ENCODE results near the gene PEX12.
"Not testable (repeated sequence)": the region's sequence is repeated elsewhere in the genome, so short reads cannot be mapped to it uniquely, and the experiment has no call there.

PEX12 gene

DNA sequence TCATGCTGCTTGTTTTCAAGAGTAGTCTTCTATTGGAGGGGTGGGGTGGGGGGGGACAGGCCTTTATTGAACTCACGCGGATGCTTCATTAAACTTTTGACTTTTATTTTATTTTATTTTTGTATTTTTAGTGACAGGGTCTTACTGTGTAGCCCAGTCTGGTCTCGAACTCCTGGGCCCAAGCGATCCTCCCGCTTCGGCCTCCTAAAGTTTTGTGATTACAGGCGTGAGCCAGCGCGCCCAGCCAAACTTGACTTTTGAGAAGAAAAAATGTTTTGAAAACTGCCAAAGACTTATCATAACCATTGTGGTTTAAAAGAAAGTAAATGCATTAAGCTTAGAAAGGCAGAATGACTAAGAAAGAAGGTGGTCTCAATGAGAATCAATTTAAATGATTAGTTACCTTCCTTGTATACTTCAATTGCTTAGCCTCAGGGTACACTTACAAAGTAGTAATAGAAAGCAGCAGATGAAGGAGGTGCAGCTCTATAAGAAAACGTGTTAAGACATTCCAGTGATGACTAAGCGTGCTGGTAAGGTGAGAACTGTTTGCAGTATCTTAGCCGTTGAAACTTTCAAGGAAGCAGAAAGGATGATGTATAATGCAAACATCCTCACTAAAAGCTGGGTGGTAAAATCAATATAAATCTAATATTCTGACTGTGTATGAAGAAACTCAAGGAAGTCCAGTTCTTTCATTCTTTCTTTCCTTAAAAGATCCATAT is 10.0 kb upstream of the PEX12 start:
- DNase-seq: no peak
- peak overlapping the region; percentile 73 to 96 for H3K27ac Mint-ChIP-seq
- peak overlapping the region; percentile 88 to 94 for H3K4me3 Mint-ChIP-seq
- H3K4me1 Mint-ChIP-seq: peaks cover 34% of the 10 kb centered on the region
- peak; percentile 35 for ATAC-seq
- H3K9me3 Mint-ChIP-seq: no peaks in the 10 kb centered on the region
- H3K27me3 Mint-ChIP-seq: no peaks in the 10 kb centered on the region

DNA sequence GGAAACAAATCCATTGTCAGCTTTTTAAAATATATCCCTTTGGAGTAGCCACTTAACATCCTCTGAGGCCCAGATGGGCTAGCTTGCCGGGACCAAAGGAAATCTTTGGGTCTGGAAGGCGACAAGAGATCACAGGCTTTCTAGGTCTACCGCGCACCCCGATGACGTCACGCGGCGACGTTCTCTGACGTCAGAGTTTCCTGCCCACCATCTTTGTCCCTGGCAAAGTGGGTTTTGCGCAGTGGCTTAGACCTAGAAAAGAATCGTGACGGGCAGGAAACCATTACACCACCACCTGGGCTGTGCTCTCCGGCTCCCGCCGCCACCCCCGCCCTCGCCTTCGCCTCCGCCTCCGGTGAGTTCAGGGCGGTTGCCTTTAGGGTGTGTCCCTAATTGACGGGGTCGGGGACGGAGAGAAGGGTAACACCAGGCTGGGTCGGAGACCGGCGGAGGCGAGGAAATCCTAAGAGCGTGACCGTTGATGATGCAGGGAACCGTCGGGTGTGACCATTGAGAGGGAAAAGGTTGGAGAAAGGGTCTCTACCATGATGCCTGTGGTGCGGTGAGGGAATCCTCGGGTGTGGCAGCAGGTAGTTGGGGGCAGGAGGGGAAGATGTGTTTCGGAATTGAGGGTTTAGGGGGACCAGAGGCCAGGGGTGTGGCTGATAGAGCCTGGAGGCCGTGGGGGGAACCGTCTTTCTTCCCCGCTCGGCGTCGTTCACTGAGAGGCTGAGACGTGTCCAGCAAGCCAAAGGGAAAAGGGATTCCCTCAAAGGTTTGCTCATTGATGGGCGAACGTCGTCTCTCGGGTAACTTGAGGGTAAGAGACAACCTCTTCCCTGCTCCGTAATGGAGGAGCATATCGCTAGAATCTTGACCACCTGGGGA is 8.9 kb upstream of the PEX12 start, which contains the start of gene AP2B1:
AP2B1 (plus strand) TSS at position 249 of the 888 bp plus-strand sequence. CDS start 6,709 bp downstream, outside the sequence.
- H3K4me1 Mint-ChIP-seq: peaks cover 34% of the 10 kb centered on the region
- H3K9me3 Mint-ChIP-seq: no peaks in the 10 kb centered on the region
- H3K27me3 Mint-ChIP-seq: no peaks in the 10 kb centered on the region
- H3K4me3 Mint-ChIP-seq: peak within 1 kb of the TSS; percentile 88 to 94
- H3K27ac Mint-ChIP-seq: peak within 1 kb of the TSS; percentile 95 to 96
- ATAC-seq (peak; percentile 99), DNase-seq (peak; percentile 97 to 98)

DNA sequence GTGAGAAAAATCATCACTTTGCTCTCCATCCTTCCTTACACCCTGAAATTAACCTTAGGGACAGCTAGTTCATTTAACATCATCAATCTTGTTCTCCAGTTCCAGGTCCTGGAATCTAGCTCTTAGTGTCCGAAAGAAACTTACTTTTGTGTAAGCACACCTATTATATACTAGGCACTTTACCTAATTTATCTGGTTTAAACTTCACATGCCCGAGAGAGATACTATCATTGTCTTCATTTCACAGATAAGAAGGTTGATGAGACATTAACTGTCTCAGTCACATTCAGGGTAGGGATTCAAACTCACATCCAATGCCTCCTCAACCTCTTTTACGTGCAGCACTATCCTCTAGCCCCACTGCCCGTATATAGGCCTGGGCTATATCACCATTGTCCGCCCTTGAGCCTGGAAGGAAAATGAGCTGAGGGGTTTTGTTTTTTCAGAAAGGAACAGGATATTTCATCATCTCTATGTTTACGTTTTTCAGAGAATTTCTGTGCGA is 8.2 kb upstream of the PEX12 start:
- ATAC-seq (peak; percentile 65), DNase-seq (no peak)
- H3K27me3 Mint-ChIP-seq: no peaks in the 10 kb centered on the region

DNA sequence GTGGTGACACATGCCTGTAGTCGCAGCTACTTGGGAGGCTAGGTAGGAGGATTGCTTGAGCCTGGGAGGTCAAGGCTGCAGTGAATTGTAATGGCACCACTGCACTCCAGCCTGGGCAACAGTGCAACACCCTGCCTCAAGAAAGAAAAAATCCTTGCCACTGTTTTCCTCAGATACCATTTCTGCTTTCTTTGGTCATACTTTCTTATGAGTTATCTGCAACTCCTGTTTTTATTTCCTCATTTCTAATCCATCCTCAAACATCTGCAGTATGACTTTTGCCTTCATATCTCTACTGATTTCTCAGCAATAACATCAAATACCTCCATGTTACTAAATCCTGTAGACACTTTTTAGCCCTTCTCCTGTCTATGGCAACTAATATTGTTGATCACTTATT is 5.7 kb upstream of the PEX12 start:
- ATAC-seq (no peak), DNase-seq (no peak)
- Mint-ChIP-seq H3K4me3 (no peak overlapping the region), H3K4me1 (peaks cover 20% of the 10 kb centered on the region), H3K27me3 (no peaks in the 10 kb centered on the region), H3K9me3 (no peaks in the 10 kb centered on the region), H3K27ac (peak overlapping the region in 1 of 2 donors; percentile 15)

More for the DNA sequence above, 8.2 kb upstream of the PEX12 start:
- Mint-ChIP-seq H3K4me3 (peak overlapping the region; percentile 88 to 94), H3K4me1 (peaks cover 34% of the 10 kb centered on the region), H3K27ac (peak overlapping the region; percentile 95 to 96), H3K9me3 (no peaks in the 10 kb centered on the region)

DNA sequence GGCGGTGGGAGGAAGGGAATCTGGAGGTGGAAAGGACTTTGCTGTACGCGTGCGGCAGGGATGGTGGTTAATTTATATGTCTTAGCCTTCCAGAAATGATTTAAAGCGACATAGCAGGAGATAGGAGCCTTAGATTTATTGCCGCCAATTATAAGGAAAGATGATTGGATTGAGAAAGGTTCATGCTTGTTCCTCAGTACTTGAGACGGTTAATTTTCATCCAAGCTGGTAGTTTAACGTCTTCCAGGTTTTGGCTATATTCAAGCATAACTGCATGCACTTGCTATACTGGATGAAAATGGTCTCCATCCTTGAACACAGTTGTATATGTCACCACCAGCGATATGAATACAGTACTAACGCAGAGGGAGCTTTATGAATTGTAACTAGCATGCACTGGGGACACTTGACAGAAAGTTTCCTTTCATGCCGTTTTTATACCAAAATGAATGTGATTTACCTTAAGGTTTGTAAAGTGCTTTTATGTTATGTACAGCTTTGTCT is 610 bp upstream of the PEX12 start:
- ATAC-seq: peak; percentile 52
- H3K27ac Mint-ChIP-seq: peak overlapping the region; percentile 98 to 99
- peak overlapping the region; percentile 99 to 100 for H3K4me3 Mint-ChIP-seq
- no peaks in the 10 kb centered on the region for H3K27me3 Mint-ChIP-seq
- H3K4me1 Mint-ChIP-seq: peaks cover 27% of the 10 kb centered on the region
- DNase-seq: no peak
- no peaks in the 10 kb centered on the region for H3K9me3 Mint-ChIP-seq

DNA sequence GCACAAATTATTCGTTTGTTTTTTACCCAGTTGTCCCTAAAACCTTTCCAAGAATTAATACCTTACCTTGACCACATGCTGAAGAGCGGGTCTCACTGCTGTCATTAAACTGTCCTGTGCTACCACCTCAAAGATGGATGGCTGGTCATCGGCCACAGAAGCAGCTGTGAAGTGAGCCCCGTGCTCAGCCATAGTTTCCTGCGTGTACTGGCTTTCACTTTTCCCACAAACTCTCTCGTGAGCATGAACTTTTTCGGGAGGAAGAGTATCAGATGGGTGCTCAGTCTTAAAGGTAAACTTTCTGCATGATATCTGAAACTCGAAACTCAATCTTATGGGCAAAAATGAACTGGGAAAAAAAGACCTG is 558 bp downstream of the PEX12 start:
- Mint-ChIP-seq H3K9me3 (no peaks in the 10 kb centered on the region), H3K4me1 (peaks cover 27% of the 10 kb centered on the region), H3K27ac (peak overlapping the region; percentile 98 to 99), H3K4me3 (peak overlapping the region; percentile 99 to 100), H3K27me3 (no peaks in the 10 kb centered on the region)
- DNase-seq (no peak), ATAC-seq (no peak)

DNA sequence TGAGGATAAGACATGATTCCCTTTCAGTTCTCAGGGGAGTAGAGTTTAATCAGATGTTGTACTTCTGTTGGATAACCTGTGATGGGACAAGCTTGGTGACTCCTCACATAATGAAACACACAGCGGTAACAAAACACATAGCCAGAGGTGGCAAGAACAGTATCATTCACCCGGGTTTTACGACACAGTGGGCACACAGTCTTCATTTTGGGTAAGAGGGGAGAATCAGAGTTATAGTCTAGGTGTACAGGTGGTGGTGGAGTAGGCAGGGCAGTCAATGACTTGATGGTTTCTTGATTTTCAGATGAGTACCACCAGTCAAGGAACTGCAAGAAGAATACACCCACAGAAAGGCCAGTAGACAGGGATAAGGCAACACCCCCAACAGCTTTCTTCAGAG is 2.6 kb downstream of the PEX12 start:
- no peak for ATAC-seq
- no peak overlapping the region for H3K4me3 Mint-ChIP-seq
- H3K27me3 Mint-ChIP-seq: no peaks in the 10 kb centered on the region

DNA sequence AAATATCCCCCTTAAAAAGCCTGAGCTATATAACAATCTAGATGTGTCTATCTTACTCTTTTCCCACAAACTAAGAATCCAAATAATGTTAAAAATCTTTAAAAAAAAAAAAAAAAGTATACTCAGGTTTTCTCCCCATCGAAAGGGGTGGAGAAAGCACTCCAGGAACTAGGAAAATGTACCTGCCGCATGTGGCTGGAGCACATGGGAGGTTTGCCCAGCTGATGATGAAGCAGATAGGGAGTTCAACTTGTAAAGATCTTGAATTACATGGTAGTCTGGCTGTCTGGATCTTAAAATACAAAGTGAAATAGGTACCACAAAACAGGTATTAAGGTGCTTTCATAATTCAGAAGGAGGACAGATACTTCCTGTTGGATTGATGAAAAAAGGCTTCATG is 9.0 kb downstream of the PEX12 start:
- no peak for ATAC-seq
- H3K4me3 Mint-ChIP-seq: peak overlapping the region; percentile 80 to 90
- H3K4me1 Mint-ChIP-seq: peaks cover 44% of the 10 kb centered on the region
- no peaks in the 10 kb centered on the region for H3K9me3 Mint-ChIP-seq
- H3K27ac Mint-ChIP-seq: no peak overlapping the region
- H3K27me3 Mint-ChIP-seq: no peaks in the 10 kb centered on the region
- no peak for DNase-seq

More for the DNA sequence above, 2.6 kb downstream of the PEX12 start:
- no peaks in the 10 kb centered on the region for H3K9me3 Mint-ChIP-seq
- H3K27ac Mint-ChIP-seq: peak overlapping the region in 1 of 2 donors; percentile 21
- H3K4me1 Mint-ChIP-seq: peaks cover 33% of the 10 kb centered on the region
- DNase-seq: no peak

DNA sequence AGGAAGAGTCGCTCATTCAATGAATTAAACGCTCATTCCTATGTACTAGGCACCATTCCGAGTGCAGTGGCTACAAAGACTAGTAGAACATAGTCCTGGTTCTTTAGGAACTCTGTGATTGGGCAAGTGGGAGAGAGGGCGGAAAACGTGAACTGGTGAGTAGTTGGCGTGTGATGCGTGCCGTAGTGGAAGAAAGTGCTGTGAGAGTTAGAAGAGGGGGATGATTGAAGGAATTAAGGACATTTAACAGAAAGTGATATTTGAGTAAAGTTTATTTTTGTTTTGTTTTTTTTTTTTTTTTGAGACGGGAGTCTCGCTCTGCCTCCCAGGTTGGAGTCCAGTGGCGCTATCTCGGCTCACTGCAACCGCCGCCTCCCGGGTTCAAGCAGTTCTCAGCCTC is 9.8 kb downstream of the PEX12 start:
- H3K27ac Mint-ChIP-seq: peak overlapping the region; percentile 98
- peak overlapping the region; percentile 80 to 90 for H3K4me3 Mint-ChIP-seq
- DNase-seq (no peak), ATAC-seq (peak; percentile 43)
- H3K9me3 Mint-ChIP-seq: no peaks in the 10 kb centered on the region
- H3K27me3 Mint-ChIP-seq: no peaks in the 10 kb centered on the region
- H3K4me1 Mint-ChIP-seq: peaks cover 44% of the 10 kb centered on the region

DNA sequence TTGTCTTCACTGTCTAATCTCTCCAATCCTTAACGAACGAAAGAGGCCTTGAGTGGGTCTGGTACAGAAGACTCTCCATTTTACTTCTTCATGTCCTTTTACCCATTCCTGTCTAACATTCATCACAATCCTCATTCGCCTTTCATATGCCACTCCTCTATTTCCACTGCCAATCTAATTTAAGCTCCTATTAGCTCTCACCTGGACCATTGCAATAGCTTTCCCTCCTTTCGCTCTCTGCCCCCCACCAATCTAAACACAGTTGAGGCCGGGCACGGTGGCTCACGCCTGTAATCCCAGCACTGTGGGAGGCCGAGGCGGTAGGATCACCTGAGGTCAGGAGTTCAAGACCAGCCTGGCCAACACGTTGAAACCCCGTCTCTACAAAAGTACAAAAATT is 11.4 kb downstream of the PEX12 start:
- ATAC-seq (no peak), DNase-seq (no peak)
- H3K4me3 Mint-ChIP-seq: peak overlapping the region; percentile 80 to 90
- H3K9me3 Mint-ChIP-seq: no peaks in the 10 kb centered on the region
- H3K27me3 Mint-ChIP-seq: no peaks in the 10 kb centered on the region
- H3K27ac Mint-ChIP-seq: peak overlapping the region in 1 of 2 donors; percentile 9
- H3K4me1 Mint-ChIP-seq: peaks cover 44% of the 10 kb centered on the region

DNA sequence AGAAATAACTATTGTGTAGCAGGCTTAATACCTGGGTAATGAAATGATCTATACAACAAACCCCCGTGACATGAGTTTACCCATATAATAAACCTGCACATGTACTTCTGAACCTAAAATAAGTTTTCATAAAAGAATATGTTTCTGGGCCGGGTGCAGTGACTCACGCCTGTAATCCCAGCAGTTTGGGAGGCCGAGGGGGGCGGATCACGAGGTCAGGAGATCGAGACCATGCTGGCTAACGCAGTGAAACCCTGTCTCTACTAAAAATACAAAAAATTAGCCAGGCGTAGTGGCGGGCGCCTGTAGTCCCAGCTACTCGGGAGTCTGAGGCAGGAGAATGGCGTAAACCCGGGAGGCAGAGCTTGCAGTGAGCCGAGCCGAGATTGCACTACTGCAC is 15.2 kb downstream of the PEX12 start:
- ATAC-seq, DNase-seq, H3K27ac Mint-ChIP-seq, H3K9me3 Mint-ChIP-seq, H3K4me3 Mint-ChIP-seq, H3K27me3 Mint-ChIP-seq: not testable (repeated sequence)
- peaks cover 22% of the 10 kb centered on the region for H3K4me1 Mint-ChIP-seq

DNA sequence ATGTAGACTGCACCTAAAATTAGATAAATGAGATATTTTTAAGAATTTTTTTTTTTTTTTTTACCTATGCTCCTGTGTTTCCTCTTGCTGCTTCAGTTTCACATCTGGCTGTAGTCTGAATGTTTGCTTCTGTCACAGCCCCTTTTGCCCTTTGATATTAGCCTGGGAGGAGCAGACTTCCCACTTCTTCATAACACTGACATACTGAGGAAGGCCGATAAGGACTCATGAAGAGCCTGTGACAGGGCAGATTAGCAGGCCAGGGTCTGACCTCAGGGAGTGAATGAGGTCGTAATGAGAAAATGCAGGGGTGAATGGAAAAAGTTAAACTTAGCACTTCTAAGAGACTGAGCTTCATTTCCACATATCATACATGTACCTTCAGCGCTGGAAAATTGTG is 17.7 kb downstream of the PEX12 start, which contains the start of gene SLFN14:
SLFN14 (minus strand) TSS at position 117 of the 400 bp plus-strand sequence. CDS start 2,757 bp downstream, outside the sequence.
- no peak within 1 kb of the TSS for H3K4me3 Mint-ChIP-seq
- DNase-seq (no peak), ATAC-seq (no peak)
- H3K27me3 Mint-ChIP-seq: peaks cover 10% of the 10 kb centered on the region
- peaks cover 6% of the 10 kb centered on the region for H3K4me1 Mint-ChIP-seq
- H3K9me3 Mint-ChIP-seq: no peaks in the 10 kb centered on the region
- H3K27ac Mint-ChIP-seq: no peak within 1 kb of the TSS

DNA sequence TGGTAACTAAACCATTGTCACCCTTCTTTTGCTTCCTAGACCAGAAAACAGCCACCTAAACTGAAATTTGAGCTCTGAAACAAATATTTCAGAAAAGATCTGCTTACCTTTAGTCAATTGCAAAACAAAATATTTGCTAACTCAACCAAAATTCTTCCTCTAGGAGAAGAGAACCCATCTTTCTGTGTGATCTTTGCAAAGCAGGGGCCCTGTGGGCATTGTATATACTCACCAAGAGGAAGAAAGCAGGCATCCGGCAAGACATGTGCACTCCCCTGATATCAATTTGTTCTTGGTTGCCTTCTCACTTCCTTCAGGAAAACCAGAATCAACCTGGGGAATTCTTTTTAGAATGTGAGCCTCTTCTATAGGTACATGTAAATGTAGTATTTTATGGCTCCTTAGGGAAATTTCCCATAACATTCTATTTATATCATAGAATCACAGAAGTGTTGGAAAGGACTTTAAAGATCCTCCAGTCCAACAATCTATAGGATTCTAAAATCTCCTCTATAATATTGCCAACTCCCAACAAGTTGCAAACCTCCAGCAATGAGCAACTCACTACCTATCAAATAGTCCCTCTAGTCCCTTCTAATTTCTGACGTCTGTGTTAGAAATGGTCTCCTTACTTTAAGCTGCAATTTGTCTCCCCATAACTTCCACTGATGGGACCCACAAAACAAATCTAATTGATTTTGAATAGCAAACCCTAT is 18.7 kb downstream of the PEX12 start:
- Mint-ChIP-seq H3K4me3 (no peak overlapping the region), H3K9me3 (no peaks in the 10 kb centered on the region), H3K27me3 (peaks cover 10% of the 10 kb centered on the region), H3K27ac (no peak overlapping the region), H3K4me1 (peaks cover 6% of the 10 kb centered on the region)
- DNase-seq (no peak), ATAC-seq (no peak)

DNA sequence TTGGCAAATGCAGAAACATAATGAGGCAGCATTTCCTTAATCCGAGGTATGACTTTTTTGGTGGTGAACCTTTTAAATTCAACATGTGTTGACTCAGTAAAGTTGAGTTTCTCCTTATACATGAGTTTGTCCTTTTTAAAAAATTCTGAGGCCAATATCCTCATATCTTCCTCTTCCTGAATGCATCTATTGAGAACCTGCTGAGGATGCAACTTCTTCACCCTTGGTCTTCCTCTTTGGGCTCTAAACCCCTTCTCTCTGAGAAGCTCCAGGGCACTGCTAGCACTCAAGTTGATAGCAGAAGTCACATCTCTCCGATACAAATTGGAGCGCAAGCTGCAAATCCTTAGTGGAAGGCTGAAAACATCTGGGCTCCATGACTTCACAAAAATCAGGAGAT is 21.0 kb downstream of the PEX12 start:
- H3K27ac Mint-ChIP-seq: no peak overlapping the region
- no peak for DNase-seq
- H3K27me3 Mint-ChIP-seq: peaks cover 10% of the 10 kb centered on the region
- H3K4me3 Mint-ChIP-seq: no peak overlapping the region
- H3K9me3 Mint-ChIP-seq: no peaks in the 10 kb centered on the region
- peaks cover 6% of the 10 kb centered on the region for H3K4me1 Mint-ChIP-seq
- no peak for ATAC-seq

DNA sequence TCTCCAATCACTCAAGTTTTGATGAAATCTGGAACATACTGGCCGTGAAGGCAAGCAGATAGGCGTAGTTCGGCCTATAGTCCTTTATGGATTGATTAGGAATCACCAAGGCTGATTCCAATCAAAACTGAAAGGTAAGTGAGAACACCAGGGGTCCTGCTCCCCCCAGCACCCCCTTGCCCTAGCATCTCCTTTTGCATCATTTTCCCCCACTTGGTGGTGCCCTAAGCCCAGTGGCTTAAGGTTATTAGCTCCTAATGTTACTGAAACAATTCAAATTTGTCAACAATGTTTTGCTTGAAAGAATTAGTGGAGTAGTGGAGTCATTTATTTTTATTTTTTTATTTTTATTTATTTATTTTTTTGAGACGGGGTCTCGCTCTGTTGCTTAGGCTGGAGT is 22.7 kb downstream of the PEX12 start:
- Mint-ChIP-seq H3K27ac (no peak overlapping the region), H3K4me3 (no peak overlapping the region), H3K9me3 (no peaks in the 10 kb centered on the region), H3K27me3 (peaks cover 10% of the 10 kb centered on the region), H3K4me1 (peaks cover 3% of the 10 kb centered on the region)
- ATAC-seq: no peak
- DNase-seq: no peak

All from stimulated activated naive CD8-positive, alpha-beta T cell treated with anti-CD3 and anti-CD28 coated beads, Interleukin-15, amount 100 ng/mL, for 72 hours (primary cell).